ENCODE measurements around the gene ERF. TPM values are rescaled to one million over a fixed set of nuclear protein-coding genes. Genes with fewer than 3 reads are reported as not detected.

ERF gene
- total RNA-seq, 1 experiment from 2014 or later: 79.1 TPM

GRCh38 chr19:42228641-42229040, 26.3 kb downstream of the ERF start:
- DNase-seq: no peak
- Histone ChIP-seq H4K20me1 (ENCODE audit: insufficient read depth) (peaks cover 13% of the 10 kb centered on the region; the same call in 1 of the 2 replicates), H3F3A (ENCODE audit: insufficient read depth, low read depth) (peaks cover 27% of the 10 kb centered on the region; the same call in 1 of the 2 replicates), H3K9me2 (ENCODE audit: insufficient read depth) (no peaks in the 10 kb centered on the region), H3K27me3 (ENCODE audit: insufficient read depth, low read depth) (no peaks in the 10 kb centered on the region), H3K9me3 (ENCODE audit: insufficient read depth, low read depth) (no peaks in the 10 kb centered on the region), H3K79me2 (ENCODE audit: low read depth) (no peaks in the 10 kb centered on the region), H2AFZ (no peak overlapping the region), H3K4me1 (replicated peaks; ENCODE audit: insufficient read depth) (no peaks in the 10 kb centered on the region), H3K4me3 (no peak overlapping the region), H3K36me3 (ENCODE audit: low read depth) (peaks cover 14% of the 10 kb centered on the region; the same call in 1 of the 2 replicates), H3K4me2 (no peak overlapping the region), H3K27ac (no peak overlapping the region)
- ChIA-PET CTCF (no interaction called here), POLR2A (ENCODE audit: unreplicated experiment) (no interaction called here)
- no peak for TF ChIP-seq EZH2 (IDR thresholded peaks at IDR 0.05; ENCODE audit: low read depth)
- TF ChIP-seq, protein P1, sequence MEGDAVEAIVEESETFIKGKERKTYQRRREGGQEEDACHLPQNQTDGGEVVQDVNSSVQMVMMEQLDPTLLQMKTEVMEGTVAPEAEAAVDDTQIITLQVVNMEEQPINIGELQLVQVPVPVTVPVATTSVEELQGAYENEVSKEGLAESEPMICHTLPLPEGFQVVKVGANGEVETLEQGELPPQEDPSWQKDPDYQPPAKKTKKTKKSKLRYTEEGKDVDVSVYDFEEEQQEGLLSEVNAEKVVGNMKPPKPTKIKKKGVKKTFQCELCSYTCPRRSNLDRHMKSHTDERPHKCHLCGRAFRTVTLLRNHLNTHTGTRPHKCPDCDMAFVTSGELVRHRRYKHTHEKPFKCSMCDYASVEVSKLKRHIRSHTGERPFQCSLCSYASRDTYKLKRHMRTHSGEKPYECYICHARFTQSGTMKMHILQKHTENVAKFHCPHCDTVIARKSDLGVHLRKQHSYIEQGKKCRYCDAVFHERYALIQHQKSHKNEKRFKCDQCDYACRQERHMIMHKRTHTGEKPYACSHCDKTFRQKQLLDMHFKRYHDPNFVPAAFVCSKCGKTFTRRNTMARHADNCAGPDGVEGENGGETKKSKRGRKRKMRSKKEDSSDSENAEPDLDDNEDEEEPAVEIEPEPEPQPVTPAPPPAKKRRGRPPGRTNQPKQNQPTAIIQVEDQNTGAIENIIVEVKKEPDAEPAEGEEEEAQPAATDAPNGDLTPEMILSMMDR (conservative IDR thresholded peaks at IDR 0.05): no peak
- no TSS peak for BruUV-seq (replicated peaks)
- intact Hi-C loops (cut with micrococcal nuclease; ENCODE audit: unreplicated experiment): no loop called here

- no peaks in the 10 kb centered on the region for H3K27me3 ChIP-seq (ENCODE audit: insufficient read depth, low read depth)
- no peaks in the 10 kb centered on the region for H3K9me2 ChIP-seq (ENCODE audit: insufficient read depth)
- intact Hi-C loops (cut with micrococcal nuclease; ENCODE audit: unreplicated experiment): no loop called here
- no peaks in the 10 kb centered on the region for H3K4me1 ChIP-seq (replicated peaks; ENCODE audit: insufficient read depth)
- CTCF ChIA-PET: no interaction called here
- POLR2A ChIA-PET (ENCODE audit: unreplicated experiment): no interaction called here
- H3K27ac ChIP-seq: no peak overlapping the region
- peaks cover 13% of the 10 kb centered on the region for H3K79me2 ChIP-seq (ENCODE audit: low read depth)
- H3F3A ChIP-seq (ENCODE audit: insufficient read depth, low read depth): peaks cover 18% of the 10 kb centered on the region; the same call in 1 of the 2 replicates
- H4K20me1 ChIP-seq (ENCODE audit: insufficient read depth): peaks cover 12% of the 10 kb centered on the region; the same call in 1 of the 2 replicates
- TF ChIP-seq EZH2 (IDR thresholded peaks at IDR 0.05; ENCODE audit: low read depth): no peak
- TF ChIP-seq, protein P1 (conservative IDR thresholded peaks at IDR 0.05): no peak
- no peaks in the 10 kb centered on the region for H3K9me3 ChIP-seq (ENCODE audit: insufficient read depth, low read depth)
- DNase-seq: no peak
- no peak overlapping the region for H3K4me2 ChIP-seq
- H2AFZ ChIP-seq: no peak overlapping the region
- no TSS peak for BruUV-seq (replicated peaks)
- peaks cover 17% of the 10 kb centered on the region; the same call in 1 of the 2 replicates for H3K36me3 ChIP-seq (ENCODE audit: low read depth)
- H3K4me3 ChIP-seq: no peak overlapping the region
Observed at GRCh38 chr19:42226886-42227285, 28.0 kb downstream of the ERF start.

GRCh38 chr19:42225718-42226292, 29.1 kb downstream of the ERF start:
- peaks cover 12% of the 10 kb centered on the region; the same call in 1 of the 2 replicates for H3K36me3 ChIP-seq (ENCODE audit: low read depth)
- no peak overlapping the region for H3K4me3 ChIP-seq
- peaks cover 8% of the 10 kb centered on the region; the same call in 1 of the 2 replicates for H4K20me1 ChIP-seq (ENCODE audit: insufficient read depth)
- no peak overlapping the region for H3K4me2 ChIP-seq
- peaks cover 7% of the 10 kb centered on the region for H3K4me1 ChIP-seq (replicated peaks; ENCODE audit: insufficient read depth)
- H3K27ac ChIP-seq: no peak overlapping the region
- H2AFZ ChIP-seq: no peak overlapping the region
- no peak for DNase-seq
- H3K79me2 ChIP-seq (ENCODE audit: low read depth): peaks cover 24% of the 10 kb centered on the region
- intact Hi-C loops (cut with micrococcal nuclease; ENCODE audit: unreplicated experiment): no loop called here
- no TSS peak for BruUV-seq (replicated peaks)
- TF ChIP-seq, protein P1 (conservative IDR thresholded peaks at IDR 0.05): no peak
- no peaks in the 10 kb centered on the region for H3K9me2 ChIP-seq (ENCODE audit: insufficient read depth)
- H3K9me3 ChIP-seq (ENCODE audit: insufficient read depth, low read depth): no peaks in the 10 kb centered on the region
- POLR2A ChIA-PET (ENCODE audit: unreplicated experiment): no interaction called here
- H3K27me3 ChIP-seq (ENCODE audit: insufficient read depth, low read depth): no peaks in the 10 kb centered on the region
- CTCF ChIA-PET: no interaction called here
- peaks cover 7% of the 10 kb centered on the region; the same call in 1 of the 2 replicates for H3F3A ChIP-seq (ENCODE audit: insufficient read depth, low read depth)

Measured in PC-9 (cell line).